Fibroblast of pulmonary artery (primary cell): ENCODE data around the gene CEP97.
"Not testable (repeated sequence)": the region's sequence is repeated elsewhere in the genome, so short reads cannot be mapped to it uniquely, and the experiment has no call there.

Experiments used
- DNase-seq: peaks from one replicate; pipeline ENCODE4 v3.0.0-alpha.2; 2010; ENCODE audit warnings: low read depth
- H3K4me3 ChIP-seq: replicated peaks from 2 replicates; pipeline ENCODE4 v1.5.1; 2011; ENCODE audit warnings: low read depth, mild to moderate bottlenecking, control low read depth, low read length, moderate library complexity
- CTCF ChIP-seq: IDR thresholded peaks from 2 replicates; pipeline ENCODE4 v1.5.1; 2011; ENCODE audit warnings: mild to moderate bottlenecking, control low read depth, low read length, inconsistent platforms; ENCODE audit errors: missing control alignments

Gene CEP97

DNA sequence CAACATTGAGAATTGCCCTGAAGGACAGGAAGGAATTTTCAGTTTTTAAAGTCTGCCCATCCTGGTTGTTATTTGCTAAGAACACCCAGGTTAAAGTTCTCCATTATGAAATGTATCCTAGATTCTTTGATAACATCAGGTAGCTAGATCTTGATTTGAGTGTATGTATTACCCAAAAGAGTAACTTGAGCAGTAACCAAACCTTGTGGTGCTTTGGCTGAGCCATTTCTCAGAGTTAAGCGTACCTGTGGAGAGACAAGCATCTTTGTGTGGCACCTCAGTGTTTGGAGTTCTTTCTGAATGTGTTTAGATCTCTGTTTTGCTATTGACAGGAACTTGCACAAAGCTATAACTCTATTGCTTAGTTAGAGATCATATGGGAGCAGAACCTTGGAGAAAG lies 20.4 kb downstream of the CEP97 start:
- H3K4me3 ChIP-seq, result no peak overlapping the region

DNA sequence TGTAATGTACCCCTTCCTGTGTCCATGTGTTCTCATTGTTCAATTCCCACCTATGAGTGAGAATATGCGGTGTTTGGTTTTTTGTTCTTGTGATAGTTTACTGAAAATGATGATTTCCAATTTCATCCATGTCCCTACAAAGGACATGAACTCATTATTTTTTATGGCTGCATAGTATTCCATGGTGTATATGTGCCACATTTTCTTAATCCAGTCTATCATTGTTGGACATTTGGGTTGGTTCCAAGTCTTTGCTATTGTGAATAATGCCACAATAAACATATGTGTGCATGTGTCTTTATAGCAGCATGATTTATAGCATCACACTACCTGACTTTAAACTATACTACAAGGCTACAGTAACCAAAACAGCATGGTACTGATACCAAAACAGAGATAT lies 21.5 kb downstream of the CEP97 start:
- not testable (repeated sequence) for DNase-seq

More for the DNA sequence above, 20.4 kb downstream of the CEP97 start:
- no peak for TF ChIP-seq CTCF
- no peak for DNase-seq

GRCh38 chr3:101753386-101754113 lies 29.1 kb downstream of the CEP97 start:
- not testable (repeated sequence) for DNase-seq, H3K4me3 ChIP-seq

More for the DNA sequence above, 21.5 kb downstream of the CEP97 start:
- H3K4me3 ChIP-seq, result not testable (repeated sequence)

DNA sequence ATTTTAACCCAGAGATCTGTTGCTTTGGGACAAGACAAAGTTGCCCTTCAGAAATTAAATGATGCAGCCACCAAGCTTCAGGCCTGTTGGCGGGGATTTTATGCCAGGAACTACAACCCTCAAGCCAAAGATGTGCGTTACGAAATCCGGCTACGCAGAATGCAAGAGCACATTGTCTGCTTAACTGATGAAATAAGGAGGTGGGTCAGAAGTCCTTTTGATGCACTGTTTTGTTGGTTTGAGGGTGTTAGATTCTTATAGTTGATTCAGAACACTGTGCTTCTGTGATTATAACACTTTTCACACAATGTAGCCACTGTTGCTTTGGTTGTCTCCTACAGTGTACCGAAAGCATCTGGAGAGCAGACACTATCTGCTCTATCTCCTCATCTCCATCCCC lies 33.8 kb downstream of the CEP97 start:
- no peak for DNase-seq
- TF ChIP-seq CTCF, result no peak
- H3K4me3 ChIP-seq, result no peak overlapping the region

GRCh38 chr3:101762041-101762646 lies 37.7 kb downstream of the CEP97 start:
- DNase-seq, result no peak
- no peak overlapping the region for H3K4me3 ChIP-seq
- TF ChIP-seq CTCF, result no peak

DNA sequence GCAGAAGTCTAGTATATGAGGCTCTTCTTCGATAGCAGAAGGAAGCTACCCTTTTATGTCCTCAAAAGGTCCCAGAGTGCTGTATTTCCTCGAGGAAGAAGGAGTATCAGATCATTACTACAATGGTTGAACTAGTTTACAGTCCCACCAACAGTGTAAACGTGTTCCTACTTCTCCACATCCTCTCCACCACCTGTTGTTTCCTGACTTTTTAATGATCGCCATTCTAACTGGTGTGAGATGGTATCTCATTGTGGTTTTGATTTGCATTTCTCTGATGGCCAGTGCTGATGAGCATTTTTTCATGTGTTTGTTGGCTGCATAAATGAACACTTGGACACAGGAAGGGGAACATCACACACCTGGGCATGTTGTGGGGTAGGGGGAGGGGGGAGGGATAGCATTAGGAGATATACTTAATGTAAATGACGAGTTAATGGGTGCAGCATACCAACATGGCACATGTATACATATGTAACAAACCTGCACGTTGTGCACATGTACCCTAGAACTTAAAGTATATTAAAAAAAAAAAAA lies 53.4 kb downstream of the CEP97 start:
- DNase-seq, H3K4me3 ChIP-seq: not testable (repeated sequence)

DNA sequence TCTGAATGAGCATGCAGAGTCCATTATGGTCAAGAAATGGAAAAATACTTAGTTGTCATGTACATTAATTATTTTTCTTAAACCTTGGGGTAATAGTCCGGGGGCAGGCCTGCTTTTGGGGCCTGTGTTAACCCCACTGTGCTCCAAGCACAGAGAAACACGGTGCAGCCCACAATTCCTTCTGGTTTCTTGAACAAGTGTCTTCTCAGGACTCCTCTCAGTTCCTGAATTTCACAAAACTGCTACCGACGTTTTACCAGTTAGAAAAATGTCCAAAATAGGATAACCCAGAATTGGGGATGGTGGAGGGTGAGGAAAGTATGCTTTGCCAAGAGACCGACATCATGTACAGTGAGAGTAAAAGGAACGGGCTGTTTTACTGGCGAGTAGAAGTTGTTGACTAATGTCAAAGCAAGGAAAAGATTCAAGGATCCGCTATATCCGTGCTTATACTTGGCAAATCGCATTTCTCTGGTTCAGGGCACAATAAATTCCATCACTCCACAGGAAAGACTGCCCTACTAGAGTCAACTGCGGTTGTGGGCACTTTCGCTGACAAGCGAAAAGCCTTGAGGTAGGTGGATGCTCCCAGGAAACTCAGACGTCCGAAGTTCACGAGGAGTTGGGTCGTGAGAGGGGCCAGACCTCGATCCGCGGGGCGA lies 54.1 kb downstream of the CEP97 start:
- TF ChIP-seq CTCF, result no peak
- peak overlapping the region; percentile 75 for H3K4me3 ChIP-seq
- no peak for DNase-seq

DNA sequence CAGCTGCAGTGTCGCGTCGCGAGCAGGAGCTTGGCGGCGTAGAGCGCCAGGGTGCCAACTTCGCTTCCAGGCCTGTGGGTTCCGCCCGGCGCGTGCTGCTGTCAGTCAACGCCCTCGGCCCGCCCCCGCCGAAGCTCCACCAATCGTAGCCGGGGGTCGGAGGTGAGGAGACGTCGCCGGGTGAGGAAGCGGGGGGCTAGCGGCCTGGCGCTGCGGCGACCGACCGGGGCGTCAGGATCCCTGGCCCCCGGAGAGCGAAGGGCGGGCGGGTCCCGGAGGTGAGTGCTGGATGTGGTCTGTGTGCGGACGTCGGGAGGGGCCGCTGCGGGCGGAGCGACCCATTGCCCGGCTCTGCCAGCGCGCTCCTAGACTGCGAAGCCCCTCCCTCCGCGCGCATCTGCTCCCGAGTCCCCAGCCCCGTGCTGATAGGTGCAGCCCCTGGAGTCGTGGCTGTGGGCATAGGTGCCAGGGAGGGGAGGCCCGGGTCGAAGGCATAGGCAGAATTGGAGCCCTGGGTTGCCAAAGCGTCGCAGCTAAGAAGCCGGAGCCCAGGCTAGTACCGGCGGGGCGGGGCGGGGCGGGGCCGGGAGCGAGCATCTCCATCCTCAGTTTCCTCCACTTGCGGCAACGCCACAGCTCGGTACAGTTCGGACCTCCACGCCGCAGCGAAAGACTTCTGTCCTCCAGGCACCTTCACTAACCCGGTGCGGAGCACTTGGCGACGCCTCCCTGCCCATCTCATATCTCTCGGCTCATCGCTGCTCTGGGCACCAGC lies 54.8 kb downstream of the CEP97 start, which contains the start of gene NXPE3:
Gene NXPE3 (plus strand): TSS at position 165 of the 775 bp plus-strand sequence. CDS start 6,386 bp downstream, outside the sequence.
- DNase-seq, result peak; percentile 74
- peak within 1 kb of the TSS; percentile 75 for H3K4me3 ChIP-seq
- no peak for TF ChIP-seq CTCF
